Urothelium cell line (cell line): ENCODE results near the gene VTN.
A peak's percentile ranks its signal among the peaks of the same experiment; 100 is the strongest.

Experiments used
- DNase-seq: peaks from one replicate; pipeline ENCODE4 v3.0.0; 2011; ENCODE audit warnings: low spot score, mixed read lengths
- FAIRE-seq: peaks from 2 replicates; lab custom pipeline; 2011; peaks lifted over from hg19 to GRCh38; lab: Jason Lieb, UNC

VTN gene

DNA sequence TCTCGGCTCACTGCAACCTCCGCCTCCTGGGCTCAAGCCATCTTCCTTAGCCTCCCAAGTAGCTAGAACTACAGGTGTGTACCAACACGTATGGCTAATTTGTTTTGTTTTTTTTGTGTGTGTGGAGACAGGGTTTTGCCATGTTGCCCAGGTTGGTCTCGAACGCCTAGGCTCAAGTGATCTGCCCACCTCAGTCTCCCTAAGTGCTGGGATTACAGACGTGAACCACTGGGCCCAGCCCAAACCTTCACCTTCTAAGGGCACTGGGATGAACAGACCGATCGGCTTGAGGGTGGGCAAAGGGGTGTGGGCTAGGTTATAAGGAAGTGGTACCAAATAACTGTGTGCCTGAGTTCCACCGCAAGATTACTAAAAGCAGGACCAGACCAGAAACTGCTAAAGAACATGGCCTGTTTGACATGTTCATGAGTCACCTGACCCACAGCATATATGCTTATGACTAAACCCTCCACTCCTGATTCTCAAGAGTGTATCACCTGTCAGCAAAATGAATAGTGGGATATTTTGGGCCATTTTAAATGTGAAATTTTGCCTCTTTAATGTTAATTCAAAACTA is 43.0 kb downstream of the VTN start:
- DNase-seq: no peak
- no peak for FAIRE-seq

DNA sequence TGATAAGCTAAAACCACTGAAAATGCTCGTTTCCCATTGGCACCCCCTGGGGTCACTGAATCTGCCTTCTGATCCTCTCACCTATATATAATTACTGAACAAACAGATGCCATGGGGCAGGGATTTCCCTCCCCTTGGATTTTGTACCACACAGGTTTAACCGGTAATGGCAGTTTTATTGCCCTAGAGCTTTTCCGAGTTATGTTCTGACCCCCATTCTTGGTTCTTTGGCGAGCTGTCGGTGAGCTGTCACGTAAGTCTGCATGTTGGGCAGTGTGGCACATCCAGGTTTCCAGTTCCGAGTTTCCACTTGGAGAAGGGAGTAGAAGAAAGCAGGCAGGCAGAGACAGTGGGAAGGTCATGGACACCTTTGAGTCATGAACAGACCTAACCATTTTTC is 44.0 kb downstream of the VTN start:
- no peak for FAIRE-seq
- no peak for DNase-seq

DNA sequence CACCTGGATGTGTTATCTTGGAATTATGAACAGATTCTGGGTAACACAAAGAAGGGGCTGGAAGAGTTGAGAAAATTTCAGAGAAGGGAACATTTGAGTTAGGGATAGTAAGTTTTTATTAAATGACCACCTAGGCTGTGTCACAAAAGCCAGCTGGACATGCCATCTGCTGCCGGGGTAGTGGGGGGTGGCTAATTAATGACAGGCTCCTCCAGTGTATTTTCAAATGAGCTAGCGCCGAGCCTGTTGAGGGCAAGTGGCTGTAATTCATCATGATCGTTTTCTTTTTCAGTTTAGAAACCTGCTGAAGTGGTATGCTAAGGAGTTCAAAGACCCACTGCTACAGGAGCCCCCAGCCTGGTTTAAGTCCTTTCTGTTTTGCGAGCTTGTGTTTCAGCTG is 44.9 kb downstream of the VTN start:
- no peak for DNase-seq
- FAIRE-seq: no peak

DNA sequence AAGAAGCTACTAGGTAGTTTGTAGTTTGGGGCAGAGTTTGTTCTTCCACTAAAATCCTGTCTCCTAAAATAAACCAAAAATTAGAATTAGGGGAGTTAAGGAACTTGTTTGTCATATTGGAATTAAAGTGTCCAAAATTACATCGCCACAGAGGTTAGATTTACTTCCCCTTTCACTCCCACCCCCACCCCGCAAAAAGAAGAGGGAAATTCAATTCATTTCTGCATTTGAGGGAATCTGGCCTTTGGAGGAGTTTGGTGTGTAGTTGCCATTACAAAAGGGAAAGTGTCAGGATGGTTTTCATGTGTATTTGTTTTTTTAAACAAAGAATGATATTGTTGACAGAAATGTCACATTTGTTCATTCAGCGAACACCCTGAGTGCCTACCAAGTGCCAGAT is 45.3 kb downstream of the VTN start:
- no peak for DNase-seq
- FAIRE-seq: no peak

DNA sequence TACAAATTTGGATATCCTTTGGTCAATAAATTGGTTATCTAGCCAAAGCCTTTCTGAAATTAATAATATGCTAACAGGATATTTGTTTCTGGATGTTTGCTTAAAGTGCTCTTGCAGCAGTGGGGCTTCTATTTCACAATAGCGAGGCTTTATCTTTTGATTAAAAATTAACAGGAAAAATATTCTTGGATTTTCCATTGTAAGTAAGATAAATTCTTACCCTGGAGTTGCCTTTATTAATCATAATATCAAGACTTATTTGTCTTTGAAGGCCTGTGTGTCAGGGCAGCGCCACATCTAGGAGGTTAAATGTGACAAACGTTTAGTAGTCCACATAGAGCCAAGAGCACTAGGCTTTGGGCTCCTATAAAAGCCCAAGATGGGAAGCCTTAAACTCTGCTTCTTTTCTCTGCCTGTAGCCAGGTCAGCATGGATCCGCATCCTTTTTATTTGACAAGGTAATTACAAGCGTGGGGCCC is 45.8 kb downstream of the VTN start:
- DNase-seq (no peak), FAIRE-seq (no peak)

DNA sequence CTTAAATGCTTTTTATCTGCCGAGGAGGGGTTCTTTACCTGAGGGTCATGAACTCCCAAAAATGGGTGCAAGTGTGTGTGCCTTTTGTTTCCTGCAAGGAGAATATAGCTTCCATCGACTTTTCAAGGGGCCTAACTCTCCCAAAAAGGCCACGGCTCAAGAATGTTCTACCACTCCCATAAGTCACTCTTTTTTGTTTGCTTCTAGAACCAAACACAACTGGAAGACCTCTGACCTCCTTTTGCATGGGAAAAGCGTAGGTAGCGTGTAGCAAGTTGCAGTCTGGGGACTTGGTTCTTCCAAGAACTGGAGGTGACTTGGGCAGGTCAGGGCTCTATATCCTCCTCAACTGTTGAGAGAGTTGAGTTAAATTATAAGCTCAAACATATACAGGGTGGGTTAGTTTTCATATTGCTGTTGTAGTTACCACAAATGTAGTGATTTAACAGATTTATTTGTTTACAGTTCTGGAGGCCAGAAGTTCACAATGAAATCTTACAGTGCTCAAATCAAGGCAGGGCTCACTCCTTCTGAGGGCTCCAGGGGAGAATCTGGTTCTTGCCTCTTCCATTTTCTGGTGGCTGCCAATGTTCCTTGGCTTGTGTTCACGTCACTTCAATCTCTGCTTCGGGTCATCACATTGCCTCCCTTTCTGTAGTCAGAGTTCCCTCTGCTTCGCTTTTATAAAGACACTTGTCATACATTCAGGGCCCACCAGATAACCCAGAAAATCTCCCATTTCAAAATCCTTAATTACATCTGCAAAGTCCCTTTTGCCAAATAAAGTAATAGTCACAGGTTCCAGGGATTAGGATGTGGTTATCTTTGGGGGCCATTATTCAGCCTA is 49.7 kb downstream of the VTN start:
- FAIRE-seq: no peak
- DNase-seq: no peak

DNA sequence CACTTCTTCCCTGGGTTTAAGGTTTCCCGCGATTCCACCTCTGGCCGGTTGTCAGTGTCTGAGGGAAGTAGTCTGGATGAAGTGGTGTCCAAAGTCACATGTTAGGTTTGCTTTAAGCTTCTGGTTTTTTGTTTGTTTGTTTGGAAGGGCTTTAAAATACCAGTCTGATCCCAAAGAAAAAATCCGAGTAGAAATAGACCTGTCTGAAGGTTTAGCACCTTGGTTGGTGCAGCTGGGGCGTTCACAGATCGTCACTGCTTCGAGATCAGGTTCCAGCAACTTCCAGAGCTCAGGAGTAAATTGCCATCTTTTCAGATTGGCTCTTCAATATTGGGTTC is 50.5 kb downstream of the VTN start:
- FAIRE-seq: no peak
- DNase-seq: no peak

DNA sequence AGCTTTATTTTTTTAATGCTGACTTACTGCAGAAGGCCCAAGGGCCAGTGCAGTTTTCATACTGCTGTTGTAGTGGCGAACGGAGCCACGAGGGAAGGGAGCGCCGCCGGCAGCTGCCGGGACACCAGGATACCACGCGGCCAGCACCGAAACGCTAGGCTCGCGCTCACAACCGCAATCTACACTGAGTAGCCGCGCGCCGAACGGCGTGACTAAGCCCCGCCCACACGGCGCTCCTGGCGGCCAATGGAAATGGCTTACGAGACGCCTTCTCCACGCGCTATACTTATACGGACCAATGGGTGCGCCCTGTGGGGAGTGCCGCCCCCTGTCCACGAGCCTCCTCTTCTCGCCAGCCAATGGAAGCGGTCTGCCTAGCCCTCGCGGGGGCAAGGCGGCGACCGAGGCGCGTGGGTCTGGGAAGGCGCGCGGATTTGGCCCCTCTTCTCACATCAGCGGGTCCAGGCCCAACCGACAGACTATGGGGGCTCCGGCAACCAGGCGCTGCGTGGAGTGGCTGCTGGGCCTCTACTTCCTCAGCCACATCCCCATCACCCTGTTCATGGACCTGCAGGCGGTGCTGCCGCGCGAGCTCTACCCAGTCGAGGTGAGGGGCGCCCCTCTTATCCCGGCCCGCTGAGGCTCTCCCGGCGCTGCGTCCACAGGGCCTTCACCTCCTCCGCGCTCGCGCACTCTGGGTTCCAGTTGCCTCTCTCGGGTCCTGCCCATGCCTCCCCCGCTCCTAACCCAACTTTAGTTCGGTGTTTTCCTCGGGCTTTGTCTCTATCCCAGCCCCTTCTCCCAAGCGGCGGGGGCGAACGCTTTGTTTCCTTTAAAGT is 51.1 kb downstream of the VTN start, which contains the start of gene TMEM97:
TSS of gene TMEM97 (plus strand) at position 442 of the 839 bp plus-strand sequence. CDS start at position 482, 40 bp downstream.
- FAIRE-seq (peak; percentile 94), DNase-seq (peak; percentile 98)

DNA sequence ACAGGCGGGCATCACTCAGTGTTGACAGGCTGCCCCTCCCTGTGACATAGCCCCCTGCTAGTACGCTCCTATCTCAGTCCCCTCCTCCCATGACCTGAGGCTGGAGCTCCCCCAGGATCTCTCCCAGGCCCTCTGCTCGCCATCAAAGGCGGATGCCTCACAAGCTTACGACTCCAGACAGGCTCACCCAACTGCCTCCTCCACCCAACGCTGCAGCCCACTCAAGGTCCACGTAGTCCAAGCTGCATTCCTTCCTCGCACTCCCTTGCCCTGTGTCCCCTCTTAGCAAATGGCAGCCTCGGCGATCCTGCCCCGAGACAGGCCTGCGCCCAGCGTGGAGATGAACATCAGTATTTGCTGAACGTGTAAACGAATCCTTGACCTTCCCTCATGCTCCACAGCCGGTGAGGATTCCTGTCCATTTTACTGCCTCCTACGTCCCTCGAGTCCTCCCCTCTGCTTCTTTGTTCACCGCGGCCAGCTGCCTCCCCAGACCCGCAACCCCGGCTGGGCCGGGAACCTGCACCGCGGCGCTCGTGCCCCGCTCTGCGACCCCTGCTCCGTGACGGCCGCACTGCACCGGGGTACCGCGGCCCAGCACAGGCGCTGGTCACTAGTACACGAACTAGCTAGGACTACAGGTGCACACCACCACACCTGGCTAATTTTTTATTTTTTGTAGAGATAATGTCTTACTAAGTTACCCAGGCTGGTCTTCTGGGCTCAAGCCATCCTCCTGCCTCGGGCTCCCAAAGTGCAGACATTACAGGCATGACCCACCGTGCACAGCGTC is 51.9 kb downstream of the VTN start:
- DNase-seq: no peak
- FAIRE-seq: no peak
